Measurements from ENCODE around the gene PIH1D1. TPM values are rescaled to one million over a fixed set of nuclear protein-coding genes. Genes with fewer than 3 reads are reported as not detected.

The PIH1D1 gene
- total and polyA plus RNA-seq, 10 of the 15 experiments (the other 5 are each of a cell fraction or from before 2014, with no cell fraction given): 16.1 to 153 (median 106) TPM

DNA sequence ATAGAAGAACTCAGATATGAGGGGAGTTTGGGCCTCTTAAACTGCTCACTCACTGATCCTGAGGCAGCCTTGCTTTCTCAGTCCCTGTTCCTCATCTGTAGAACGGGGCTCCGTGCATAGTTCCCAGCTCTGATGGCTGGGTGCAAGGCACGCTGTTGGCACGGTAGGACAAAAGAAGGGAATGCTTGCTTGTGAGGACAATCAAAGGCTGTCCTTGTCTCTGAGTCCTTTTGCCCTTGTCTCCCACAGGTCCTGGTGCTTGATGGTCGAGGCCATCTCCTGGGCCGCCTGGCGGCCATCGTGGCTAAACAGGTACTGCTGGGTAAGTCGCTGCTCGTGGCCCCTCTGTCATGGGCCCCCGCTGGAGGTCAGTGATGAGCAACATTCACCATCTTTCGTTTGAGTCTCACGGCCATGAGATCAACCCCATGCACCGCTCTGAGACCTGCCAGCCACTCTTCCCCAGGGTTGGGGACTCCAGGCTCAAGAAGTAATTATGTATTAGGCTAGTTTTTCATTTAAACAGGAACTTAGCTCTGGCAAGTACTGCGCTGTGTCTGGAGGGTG, 38.1 kb upstream of the PIH1D1 start (continued):
- TF ChIP-seq, protein P1, sequence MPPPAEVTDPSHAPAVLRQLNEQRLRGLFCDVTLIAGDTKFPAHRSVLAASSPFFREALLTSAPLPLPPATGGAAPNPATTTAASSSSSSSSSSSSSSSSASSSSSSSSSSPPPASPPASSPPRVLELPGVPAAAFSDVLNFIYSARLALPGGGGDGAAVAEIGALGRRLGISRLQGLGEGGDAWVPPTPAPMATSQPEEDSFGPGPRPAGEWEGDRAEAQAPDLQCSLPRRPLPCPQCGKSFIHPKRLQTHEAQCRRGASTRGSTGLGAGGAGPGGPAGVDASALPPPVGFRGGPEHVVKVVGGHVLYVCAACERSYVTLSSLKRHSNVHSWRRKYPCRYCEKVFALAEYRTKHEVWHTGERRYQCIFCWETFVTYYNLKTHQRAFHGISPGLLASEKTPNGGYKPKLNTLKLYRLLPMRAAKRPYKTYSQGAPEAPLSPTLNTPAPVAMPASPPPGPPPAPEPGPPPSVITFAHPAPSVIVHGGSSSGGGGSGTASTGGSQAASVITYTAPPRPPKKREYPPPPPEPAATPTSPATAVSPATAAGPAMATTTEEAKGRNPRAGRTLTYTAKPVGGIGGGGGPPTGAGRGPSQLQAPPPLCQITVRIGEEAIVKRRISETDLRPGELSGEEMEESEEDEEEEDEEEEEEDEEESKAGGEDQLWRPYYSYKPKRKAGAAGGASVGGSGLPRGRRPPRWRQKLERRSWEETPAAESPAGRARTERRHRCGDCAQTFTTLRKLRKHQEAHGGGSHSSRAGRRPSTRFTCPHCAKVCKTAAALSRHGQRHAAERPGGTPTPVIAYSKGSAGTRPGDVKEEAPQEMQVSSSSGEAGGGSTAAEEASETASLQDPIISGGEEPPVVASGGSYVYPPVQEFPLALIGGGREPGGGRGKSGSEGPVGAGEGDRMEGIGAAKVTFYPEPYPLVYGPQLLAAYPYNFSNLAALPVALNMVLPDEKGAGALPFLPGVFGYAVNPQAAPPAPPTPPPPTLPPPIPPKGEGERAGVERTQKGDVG (CRISPR knock-in tag; IDR thresholded peaks at IDR 0.05): no peak
- TF ChIP-seq, protein P2, sequence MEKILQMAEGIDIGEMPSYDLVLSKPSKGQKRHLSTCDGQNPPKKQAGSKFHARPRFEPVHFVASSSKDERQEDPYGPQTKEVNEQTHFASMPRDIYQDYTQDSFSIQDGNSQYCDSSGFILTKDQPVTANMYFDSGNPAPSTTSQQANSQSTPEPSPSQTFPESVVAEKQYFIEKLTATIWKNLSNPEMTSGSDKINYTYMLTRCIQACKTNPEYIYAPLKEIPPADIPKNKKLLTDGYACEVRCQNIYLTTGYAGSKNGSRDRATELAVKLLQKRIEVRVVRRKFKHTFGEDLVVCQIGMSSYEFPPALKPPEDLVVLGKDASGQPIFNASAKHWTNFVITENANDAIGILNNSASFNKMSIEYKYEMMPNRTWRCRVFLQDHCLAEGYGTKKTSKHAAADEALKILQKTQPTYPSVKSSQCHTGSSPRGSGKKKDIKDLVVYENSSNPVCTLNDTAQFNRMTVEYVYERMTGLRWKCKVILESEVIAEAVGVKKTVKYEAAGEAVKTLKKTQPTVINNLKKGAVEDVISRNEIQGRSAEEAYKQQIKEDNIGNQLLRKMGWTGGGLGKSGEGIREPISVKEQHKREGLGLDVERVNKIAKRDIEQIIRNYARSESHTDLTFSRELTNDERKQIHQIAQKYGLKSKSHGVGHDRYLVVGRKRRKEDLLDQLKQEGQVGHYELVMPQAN (conservative IDR thresholded peaks at IDR 0.05): 0 out of 2 replicates have a peak, but pooled peaks have one; percentile 32
- TF ChIP-seq POU2F2 (IDR thresholded peaks at IDR 0.05; ENCODE audit: borderline replicate concordance, low read depth, low read length) (no peak; the same call in 2 of the 3 replicates), IKZF1 (conservative IDR thresholded peaks at IDR 0.05) (no peak; the same call in 1 of the 2 replicates), CHD2 (IDR thresholded peaks at IDR 0.05; ENCODE audit: borderline replicate concordance, low read depth, low read length) (no peak), ZZZ3 (IDR thresholded peaks at IDR 0.05; ENCODE audit: control insufficient read depth, insufficient read length, low read depth) (no peak), CBX3 (IDR thresholded peaks at IDR 0.05; ENCODE audit: borderline replicate concordance, low read depth) (no peak), ESRRA (IDR thresholded peaks at IDR 0.05; ENCODE audit: low read length) (no peak), JUND (IDR thresholded peaks at IDR 0.05; ENCODE audit: low read depth, low read length) (no peak), RB1 (IDR thresholded peaks at IDR 0.05; ENCODE audit: borderline replicate concordance) (no peak), SPI1 (IDR thresholded peaks at IDR 0.05; ENCODE audit: borderline replicate concordance, insufficient read depth, low read depth, low read length) (peak; percentile 29; the same call in 1 of the 2 replicates), RFX5 (IDR thresholded peaks at IDR 0.05; ENCODE audit: low read depth, low read length) (no peak)
- TF ChIP-seq, protein P3, sequence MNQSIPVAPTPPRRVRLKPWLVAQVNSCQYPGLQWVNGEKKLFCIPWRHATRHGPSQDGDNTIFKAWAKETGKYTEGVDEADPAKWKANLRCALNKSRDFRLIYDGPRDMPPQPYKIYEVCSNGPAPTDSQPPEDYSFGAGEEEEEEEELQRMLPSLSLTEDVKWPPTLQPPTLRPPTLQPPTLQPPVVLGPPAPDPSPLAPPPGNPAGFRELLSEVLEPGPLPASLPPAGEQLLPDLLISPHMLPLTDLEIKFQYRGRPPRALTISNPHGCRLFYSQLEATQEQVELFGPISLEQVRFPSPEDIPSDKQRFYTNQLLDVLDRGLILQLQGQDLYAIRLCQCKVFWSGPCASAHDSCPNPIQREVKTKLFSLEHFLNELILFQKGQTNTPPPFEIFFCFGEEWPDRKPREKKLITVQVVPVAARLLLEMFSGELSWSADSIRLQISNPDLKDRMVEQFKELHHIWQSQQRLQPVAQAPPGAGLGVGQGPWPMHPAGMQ (IDR thresholded peaks at IDR 0.05; ENCODE audit: borderline replicate concordance): no peak
- TF ChIP-seq, protein P4, sequence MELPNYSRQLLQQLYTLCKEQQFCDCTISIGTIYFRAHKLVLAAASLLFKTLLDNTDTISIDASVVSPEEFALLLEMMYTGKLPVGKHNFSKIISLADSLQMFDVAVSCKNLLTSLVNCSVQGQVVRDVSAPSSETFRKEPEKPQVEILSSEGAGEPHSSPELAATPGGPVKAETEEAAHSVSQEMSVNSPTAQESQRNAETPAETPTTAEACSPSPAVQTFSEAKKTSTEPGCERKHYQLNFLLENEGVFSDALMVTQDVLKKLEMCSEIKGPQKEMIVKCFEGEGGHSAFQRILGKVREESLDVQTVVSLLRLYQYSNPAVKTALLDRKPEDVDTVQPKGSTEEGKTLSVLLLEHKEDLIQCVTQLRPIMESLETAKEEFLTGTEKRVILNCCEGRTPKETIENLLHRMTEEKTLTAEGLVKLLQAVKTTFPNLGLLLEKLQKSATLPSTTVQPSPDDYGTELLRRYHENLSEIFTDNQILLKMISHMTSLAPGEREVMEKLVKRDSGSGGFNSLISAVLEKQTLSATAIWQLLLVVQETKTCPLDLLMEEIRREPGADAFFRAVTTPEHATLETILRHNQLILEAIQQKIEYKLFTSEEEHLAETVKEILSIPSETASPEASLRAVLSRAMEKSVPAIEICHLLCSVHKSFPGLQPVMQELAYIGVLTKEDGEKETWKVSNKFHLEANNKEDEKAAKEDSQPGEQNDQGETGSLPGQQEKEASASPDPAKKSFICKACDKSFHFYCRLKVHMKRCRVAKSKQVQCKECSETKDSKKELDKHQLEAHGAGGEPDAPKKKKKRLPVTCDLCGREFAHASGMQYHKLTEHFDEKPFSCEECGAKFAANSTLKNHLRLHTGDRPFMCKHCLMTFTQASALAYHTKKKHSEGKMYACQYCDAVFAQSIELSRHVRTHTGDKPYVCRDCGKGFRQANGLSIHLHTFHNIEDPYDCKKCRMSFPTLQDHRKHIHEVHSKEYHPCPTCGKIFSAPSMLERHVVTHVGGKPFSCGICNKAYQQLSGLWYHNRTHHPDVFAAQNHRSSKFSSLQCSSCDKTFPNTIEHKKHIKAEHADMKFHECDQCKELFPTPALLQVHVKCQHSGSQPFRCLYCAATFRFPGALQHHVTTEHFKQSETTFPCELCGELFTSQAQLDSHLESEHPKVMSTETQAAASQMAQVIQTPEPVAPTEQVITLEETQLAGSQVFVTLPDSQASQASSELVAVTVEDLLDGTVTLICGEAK (IDR thresholded peaks at IDR 0.05; ENCODE audit: borderline replicate concordance): no peak
- TF ChIP-seq, protein P5, sequence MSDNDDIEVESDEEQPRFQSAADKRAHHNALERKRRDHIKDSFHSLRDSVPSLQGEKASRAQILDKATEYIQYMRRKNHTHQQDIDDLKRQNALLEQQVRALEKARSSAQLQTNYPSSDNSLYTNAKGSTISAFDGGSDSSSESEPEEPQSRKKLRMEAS (IDR thresholded peaks at IDR 0.05; ENCODE audit: low read depth, low read length): no peak
